B cell (primary cell): ENCODE results near the gene CXADR. TPM values are rescaled to one million over a fixed set of nuclear protein-coding genes. Genes with fewer than 3 reads are reported as not detected.

Experiments
- ATAC-seq: fragments of 200-7000 bp; cut with Tn5 transposase; one replicate; pipeline ENCODE4 v1.10.0; 2021; ENCODE audit warnings: low read depth, mild to moderate bottlenecking, moderate number of reproducible peaks, moderate library complexity
- CTCF ChIA-PET: fragments of 350-600 bp; sonication (Branson Sonifier 250); formaldehyde crosslinking; loops from one replicate; lab custom pipeline; 2021; ENCODE audit warnings: antibody characterized with exemption, inconsistent platforms; lab: Charles Lee
- POLR2A ChIA-PET: fragments of 350-600 bp; sonication (Branson Sonifier 250); formaldehyde crosslinking; loops from one replicate; lab custom pipeline; 2021; ENCODE audit warnings: antibody characterized with exemption; lab: Charles Lee
- DNase-seq: peaks from one replicate; pipeline ENCODE4 v3.0.0; 2013
- H2AFZ ChIP-seq: 2 replicates; pipeline ENCODE4 v1.6.1; 2012; ENCODE audit warnings: mild to moderate bottlenecking, low read depth, low read length; ENCODE audit not compliant: insufficient read depth, poor library complexity, severe bottlenecking
- H3K27ac ChIP-seq, 2 donors: 1 replicate in 1 of 2; 2 replicates in 1 of 2; pipeline ENCODE4 v1.5.1; 2012 to 2013; ENCODE audit warnings: low read length in 2 of 2, mild to moderate bottlenecking in 2 of 2, moderate library complexity in 1 of 2
- H3K27me3 ChIP-seq, 4 experiments: fragments of 200-600 bp in 1 of 4; sonication (generic) in 1 of 4; replicated peaks in 1 of 4; 1 replicate in 2 of 4; 2 replicates in 2 of 4; pipeline versions ENCODE4 v1.6.1 to v1.7.0; 2013 to 2016; ENCODE audit warnings: low read length in 3 of 4, mild to moderate bottlenecking in 2 of 4, mixed read lengths in 1 of 4, moderate library complexity in 1 of 4; ENCODE audit not compliant: insufficient read depth in 4 of 4, control insufficient read depth in 3 of 4; ENCODE audit errors: control extremely low read depth in 1 of 4
- H3K36me3 ChIP-seq, 2 experiments: replicated peaks in 1 of 2; 1 replicate in 1 of 2; 2 replicates in 1 of 2; pipeline versions ENCODE4 v1.6.1 to v1.7.1; 2013; ENCODE audit warnings: low read length in 1 of 2; ENCODE audit not compliant: insufficient read depth in 2 of 2, control insufficient read depth in 1 of 2; ENCODE audit errors: control extremely low read depth in 1 of 2, extremely low read depth in 1 of 2
- H3K4me1 ChIP-seq, 2 donors: fragments of 200-600 bp in 1 of 2; sonication (generic) in 1 of 2; 1 replicate in 1 of 2; 2 replicates in 1 of 2; pipeline versions ENCODE4 v1.5.1 to v1.6.1; 2013 to 2017; ENCODE audit warnings: low read length in 2 of 2; ENCODE audit not compliant: control insufficient read depth in 2 of 2, insufficient read depth in 2 of 2
- H3K4me2 ChIP-seq: replicated peaks from 2 replicates; pipeline ENCODE3; 2012; ENCODE audit warnings: mild to moderate bottlenecking, low read depth, low read length; ENCODE audit not compliant: poor library complexity, severe bottlenecking
- H3K4me3 ChIP-seq, 5 experiments: fragments of 200-600 bp in 1 of 5; sonication (generic) in 1 of 5; 1 replicate in 3 of 5; 2 replicates in 2 of 5; pipeline versions ENCODE4 v1.5.1 to v1.7.0; 2011 to 2016; ENCODE audit warnings: low read length in 4 of 5, mild to moderate bottlenecking in 4 of 5, low read depth in 2 of 5, control low read depth in 1 of 5, moderate library complexity in 1 of 5; ENCODE audit not compliant: insufficient read depth in 1 of 5; ENCODE audit errors: control extremely low read depth in 1 of 5, extremely low read depth in 1 of 5
- H3K79me2 ChIP-seq: fragments of 200-600 bp; sonication (generic); one replicate; pipeline ENCODE4 v1.6.0; 2016; ENCODE audit warnings: low read length; ENCODE audit not compliant: control insufficient read depth, insufficient read depth
- H3K9ac ChIP-seq: fragments of 200-600 bp; sonication (generic); 2 replicates; pipeline ENCODE4 v1.6.1; 2017; ENCODE audit warnings: mild to moderate bottlenecking, low read length, moderate library complexity
- H3K9me3 ChIP-seq, 3 donors: one replicate each; pipeline versions ENCODE4 v1.6.1 to v1.7.1; 2013; ENCODE audit warnings: low read length in 2 of 3; ENCODE audit not compliant: control insufficient read depth in 2 of 3, insufficient read depth in 1 of 3; ENCODE audit errors: control extremely low read depth in 1 of 3
- H4K20me1 ChIP-seq: 2 replicates; pipeline ENCODE4 v1.6.0; 2012; ENCODE audit warnings: mild to moderate bottlenecking, low read length; ENCODE audit not compliant: insufficient read depth, control insufficient read depth, poor library complexity, severe bottlenecking
- H3K27ac Mint-ChIP-seq: one replicate; pipeline ENCODE4 v1.8.0; 2021; ENCODE audit warnings: mixed read lengths
- H3K27me3 Mint-ChIP-seq: one replicate; pipeline ENCODE4 v1.8.0; 2021; ENCODE audit warnings: mixed read lengths
- H3K4me1 Mint-ChIP-seq: one replicate; pipeline ENCODE4 v1.8.0; 2021; ENCODE audit warnings: mixed read lengths
- H3K4me3 Mint-ChIP-seq: one replicate; pipeline ENCODE4 v1.8.0; 2021; ENCODE audit warnings: mixed read lengths
- H3K9me3 Mint-ChIP-seq: one replicate; pipeline ENCODE4 v1.8.0; 2022; ENCODE audit warnings: mixed read lengths; ENCODE audit not compliant: insufficient read depth
- EZH2 ChIP-seq: IDR thresholded peaks from 2 replicates; pipeline ENCODE4 v1.6.1; 2012; ENCODE audit warnings: borderline replicate concordance, low read depth, mild to moderate bottlenecking, moderate library complexity, low read length; ENCODE audit not compliant: insufficient read depth, poor library complexity, severe bottlenecking
- WGBS: methylation state at CpG from one replicate; pipeline ENCODE4 v1.1.5; 2013; ENCODE audit warnings: missing lambda C conversion rate; ENCODE audit not compliant: insufficient coverage; 5-methylcytosine and 5-hydroxymethylcytosine counted together
- intact Hi-C: fragments of 100-400 bp; cut with micrococcal nuclease; formaldehyde crosslinking; loops from one replicate; pipeline ENCODE4 v1.10.0; 2022
- polyA plus RNA-seq: library from polyadenylated mRNA; depleted of rRNA; stranded (reverse); fragments of >200 nt; gene quantifications from 2 replicates; pipeline ENCODE4 v1.2.3, GENCODE V29; 2012
- small RNA-seq: library from RNA; depleted of rRNA; stranded (forward); fragments of <200 nt; gene quantifications from one replicate; pipeline ENCODE3, GENCODE V24; 2012; ENCODE audit warnings: low replicate concordance, low read depth; ENCODE audit not compliant: insufficient read length
- total RNA-seq, 2 donors: library from RNA; stranded (reverse); fragments of 120-200 nt in 1 of 2; gene quantifications; 1 replicate in 1 of 2; 2 replicates in 1 of 2; pipeline versions ENCODE4 v1.2.3 to v1.2.4, GENCODE V29; 2013 to 2022
- TF ChIP-seq, protein P1 (sequence below): fragments of 200-600 bp; IDR thresholded peaks from one replicate; pipeline ENCODE4 v1.8.0; 2022; ENCODE audit warnings: antibody characterized with exemption, mild to moderate bottlenecking

Gene CXADR
- total and polyA plus RNA-seq, 2 donors (not counting 1 experiment from before 2014, with no cell fraction given) = not detected

DNA sequence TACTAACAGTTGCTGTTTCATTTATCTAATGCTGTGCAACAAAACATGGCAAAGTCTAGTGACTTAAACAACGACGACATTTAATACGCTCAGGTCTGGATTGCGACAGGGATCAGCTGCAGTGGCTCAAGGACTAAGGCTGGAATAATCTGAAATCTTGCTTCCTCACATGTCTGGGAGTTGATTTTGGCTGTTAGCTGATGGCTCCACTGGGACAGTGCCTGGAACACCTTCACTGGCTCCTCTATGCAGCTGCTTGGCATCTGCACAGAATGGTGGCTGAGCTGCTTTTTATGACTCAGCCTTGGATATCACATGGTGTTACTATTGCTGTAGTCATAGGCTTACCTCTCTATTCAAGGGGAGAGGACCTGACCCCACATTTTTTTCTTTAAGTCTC, 123.9 kb downstream of the CXADR start:
- CTCF ChIA-PET = no interaction called here
- no peaks in the 10 kb centered on the region for H3K27me3 Mint-ChIP-seq

DNA sequence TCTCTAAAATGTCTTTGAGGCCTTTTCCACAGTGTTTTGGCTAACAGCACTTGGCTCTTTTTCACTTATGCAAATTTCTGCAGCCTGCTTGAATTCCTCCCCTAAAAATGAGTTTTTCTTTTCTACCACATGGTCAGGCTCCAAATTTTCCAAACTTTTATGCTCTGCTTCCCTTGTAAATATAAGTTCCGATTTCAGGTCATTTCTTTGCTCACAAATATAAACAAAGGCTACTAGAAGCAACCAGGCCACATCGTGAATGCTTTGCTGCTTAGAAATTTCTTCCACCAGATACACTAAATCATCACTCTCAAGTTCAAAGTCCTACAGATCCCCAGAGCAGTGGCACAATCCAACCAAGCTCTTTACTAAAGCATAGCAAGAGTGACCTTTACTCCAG, 128.0 kb downstream of the CXADR start:
- H3K4me3 Mint-ChIP-seq = no peak overlapping the region
- H3K4me2 ChIP-seq = no peak overlapping the region
- H3K4me1 Mint-ChIP-seq = no peaks in the 10 kb centered on the region
- no peaks in the 10 kb centered on the region for H3K27me3 ChIP-seq
- DNase-seq (no peak), ATAC-seq (no peak)
- no peaks in the 10 kb centered on the region for H4K20me1 ChIP-seq
- ChIA-PET CTCF (no interaction called here), POLR2A (no interaction called here)
- TF ChIP-seq, protein P1, sequence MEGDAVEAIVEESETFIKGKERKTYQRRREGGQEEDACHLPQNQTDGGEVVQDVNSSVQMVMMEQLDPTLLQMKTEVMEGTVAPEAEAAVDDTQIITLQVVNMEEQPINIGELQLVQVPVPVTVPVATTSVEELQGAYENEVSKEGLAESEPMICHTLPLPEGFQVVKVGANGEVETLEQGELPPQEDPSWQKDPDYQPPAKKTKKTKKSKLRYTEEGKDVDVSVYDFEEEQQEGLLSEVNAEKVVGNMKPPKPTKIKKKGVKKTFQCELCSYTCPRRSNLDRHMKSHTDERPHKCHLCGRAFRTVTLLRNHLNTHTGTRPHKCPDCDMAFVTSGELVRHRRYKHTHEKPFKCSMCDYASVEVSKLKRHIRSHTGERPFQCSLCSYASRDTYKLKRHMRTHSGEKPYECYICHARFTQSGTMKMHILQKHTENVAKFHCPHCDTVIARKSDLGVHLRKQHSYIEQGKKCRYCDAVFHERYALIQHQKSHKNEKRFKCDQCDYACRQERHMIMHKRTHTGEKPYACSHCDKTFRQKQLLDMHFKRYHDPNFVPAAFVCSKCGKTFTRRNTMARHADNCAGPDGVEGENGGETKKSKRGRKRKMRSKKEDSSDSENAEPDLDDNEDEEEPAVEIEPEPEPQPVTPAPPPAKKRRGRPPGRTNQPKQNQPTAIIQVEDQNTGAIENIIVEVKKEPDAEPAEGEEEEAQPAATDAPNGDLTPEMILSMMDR = no peak
- TF ChIP-seq EZH2 = no peak
- no peak overlapping the region for H3K9ac ChIP-seq
- H3K9me3 ChIP-seq = peaks cover 0 to 8% (median 0%) of the 10 kb centered on the region in 3 donors
- no peak overlapping the region for H3K4me3 ChIP-seq
- H3K9me3 Mint-ChIP-seq = peaks cover 5% of the 10 kb centered on the region
- H2AFZ ChIP-seq = no peak overlapping the region
- H3K27me3 Mint-ChIP-seq = no peaks in the 10 kb centered on the region
- intact Hi-C loops = no loop called here
- no peaks in the 10 kb centered on the region for H3K36me3 ChIP-seq
- 96% methylated on average over 2 of the region's 2 CpGs for WGBS
- no peak overlapping the region for H3K27ac ChIP-seq
- no peaks in the 10 kb centered on the region for H3K4me1 ChIP-seq
- H3K79me2 ChIP-seq = no peaks in the 10 kb centered on the region
- H3K27ac Mint-ChIP-seq = no peak overlapping the region

More for the DNA sequence above, 123.9 kb downstream of the CXADR start:
- WGBS = 100% methylated on average over 4 of the region's 4 CpGs
- DNase-seq (no peak), ATAC-seq (no peak)
- H3K9me3 ChIP-seq = peaks cover 0 to 8% (median 0%) of the 10 kb centered on the region in 3 donors
- intact Hi-C loops = no loop called here
- Mint-ChIP-seq H3K4me3 (no peak overlapping the region), H3K9me3 (peaks cover 5% of the 10 kb centered on the region), H3K27ac (no peak overlapping the region), H3K4me1 (no peaks in the 10 kb centered on the region)
- no peaks in the 10 kb centered on the region for H3K79me2 ChIP-seq
- H3K4me1 ChIP-seq = no peaks in the 10 kb centered on the region
- H3K27ac ChIP-seq = no peak overlapping the region
- H3K4me2 ChIP-seq = no peak overlapping the region
- POLR2A ChIA-PET = no interaction called here
- no peak overlapping the region for H3K4me3 ChIP-seq
- no peaks in the 10 kb centered on the region for H3K36me3 ChIP-seq
- H3K27me3 ChIP-seq = no peaks in the 10 kb centered on the region
- no peaks in the 10 kb centered on the region for H4K20me1 ChIP-seq
- no peak overlapping the region for H2AFZ ChIP-seq
- no peak overlapping the region for H3K9ac ChIP-seq
- TF ChIP-seq EZH2 = no peak
- TF ChIP-seq, protein P1 = no peak

Small RNA genes lying within 50 kb of the gene (small RNA-seq; reads per million reads assigned to genes)
- gene RF00019 (not detected), gene RN7SL163P (not detected), gene RPL39P40 (not detected)

Other genes with a start within 250 kb of the CXADR start
- gene BTG3, start 99.9 kb downstream of the CXADR start, total RNA-seq = 11.2 and 14.9 TPM in 2 replicates
- gene BTG3, start 99.9 kb downstream of the CXADR start, polyA plus RNA-seq = 11.8 and 53.3 TPM in 2 replicates